Ascending aorta (tissue), 2 donors: Measurements from ENCODE around the gene KIF7. TPM values are rescaled to one million over a fixed set of nuclear protein-coding genes. Genes with fewer than 3 reads are reported as not detected.
"Not testable (repeated sequence)": the region's sequence is repeated elsewhere in the genome, so short reads cannot be mapped to it uniquely, and the experiment has no call there.

Experiments used
- DNase-seq, 2 donors: peaks; one replicate each; pipeline ENCODE4 v3.0.0-alpha.2; 2019; ENCODE audit warnings: low spot score in 2 of 2
- H3K27ac ChIP-seq, 2 donors: fragments of 200-600 bp; sonication (generic); one replicate each; pipeline ENCODE4 v1.5.1; 2016 to 2017; ENCODE audit warnings: mild to moderate bottlenecking in 1 of 2
- H3K27me3 ChIP-seq: fragments of 200-600 bp; sonication (generic); one replicate; pipeline ENCODE4 v1.5.1; 2017
- H3K36me3 ChIP-seq, 2 donors: fragments of 200-600 bp; sonication (generic); one replicate each; pipeline ENCODE4 v1.5.1; 2016
- H3K4me1 ChIP-seq, 2 donors: fragments of 200-600 bp; sonication (generic); one replicate each; pipeline ENCODE4 v1.5.1; 2016 to 2017; ENCODE audit warnings: mild to moderate bottlenecking in 1 of 2
- H3K4me3 ChIP-seq, 2 donors: fragments of 200-600 bp; sonication (generic); one replicate each; pipeline ENCODE4 v1.5.1; 2016 to 2017; ENCODE audit warnings: mild to moderate bottlenecking in 1 of 2
- H3K9me3 ChIP-seq, 2 donors: fragments of 200-600 bp; sonication (generic); one replicate each; pipeline ENCODE4 v1.5.1; 2016
- CTCF ChIP-seq, 3 experiments: fragments of 200-600 bp in 2 of 3; fragments of 450-650 bp in 1 of 3; sonication (generic) in 2 of 3; IDR thresholded peaks; one replicate each; pipeline ENCODE4 v1.5.1; 2016 to 2019; ENCODE audit warnings: antibody characterized with exemption in 3 of 3, mild to moderate bottlenecking in 1 of 3, moderate library complexity in 1 of 3
- intact Hi-C: fragments of 100-400 bp; cut with DNase I; formaldehyde crosslinking; loops from one replicate; pipeline ENCODE4 v1.15.1; 2023
- total RNA-seq: library from RNA; depleted of rRNA; stranded (reverse); fragments of >200 nt; gene quantifications from one replicate; pipeline ENCODE4 v1.1.0, GENCODE V29; 2016

The KIF7 gene
- total RNA-seq, 1 donor from 2014 or later: 39.1 TPM

- Histone ChIP-seq H3K27ac (no peak overlapping the region), H3K27me3 (no peaks in the 10 kb centered on the region), H3K9me3 (no peaks in the 10 kb centered on the region), H3K4me1 (no peaks in the 10 kb centered on the region), H3K4me3 (no peak overlapping the region), H3K36me3 (no peaks in the 10 kb centered on the region)
- TF ChIP-seq CTCF (IDR thresholded peaks at IDR 0.05): no peak
- intact Hi-C loops: no loop called here
- no peak for DNase-seq
Observed at GRCh38 chr15:89611317-89611716, 44.0 kb downstream of the KIF7 start.

GRCh38 chr15:89599021-89599420, 56.2 kb downstream of the KIF7 start:
- no peak for DNase-seq
- Histone ChIP-seq H3K36me3 (no peaks in the 10 kb centered on the region), H3K4me3 (no peak overlapping the region), H3K4me1 (no peaks in the 10 kb centered on the region), H3K9me3 (no peaks in the 10 kb centered on the region), H3K27me3 (no peaks in the 10 kb centered on the region), H3K27ac (no peak overlapping the region)
- intact Hi-C loops: no loop called here
- no peak for TF ChIP-seq CTCF (IDR thresholded peaks at IDR 0.05)

- intact Hi-C loops: no loop called here
- H3K4me3 ChIP-seq: no peak overlapping the region
- no peak for TF ChIP-seq CTCF (IDR thresholded peaks at IDR 0.05)
- DNase-seq: no peak
- H3K27ac ChIP-seq: no peak overlapping the region
- no peaks in the 10 kb centered on the region for H3K4me1 ChIP-seq
- H3K36me3 ChIP-seq: no peaks in the 10 kb centered on the region
- H3K9me3 ChIP-seq: no peaks in the 10 kb centered on the region
- no peaks in the 10 kb centered on the region for H3K27me3 ChIP-seq
Observed at GRCh38 chr15:89593018-89593417, 62.2 kb downstream of the KIF7 start.

GRCh38 chr15:89591834-89592233, 63.4 kb downstream of the KIF7 start:
- H3K4me3 ChIP-seq: no peak overlapping the region
- TF ChIP-seq CTCF (IDR thresholded peaks at IDR 0.05): no peak
- intact Hi-C loops: no loop called here
- H3K27me3 ChIP-seq: no peaks in the 10 kb centered on the region
- H3K4me1 ChIP-seq: no peaks in the 10 kb centered on the region
- no peak overlapping the region for H3K27ac ChIP-seq
- DNase-seq: no peak
- no peaks in the 10 kb centered on the region for H3K9me3 ChIP-seq
- no peaks in the 10 kb centered on the region for H3K36me3 ChIP-seq

- TF ChIP-seq CTCF (IDR thresholded peaks at IDR 0.05): no peak
- no peak overlapping the region for H3K27ac ChIP-seq
- H3K4me3 ChIP-seq: no peak overlapping the region
- intact Hi-C loops: no loop called here
- no peaks in the 10 kb centered on the region for H3K4me1 ChIP-seq
- H3K27me3 ChIP-seq: no peaks in the 10 kb centered on the region
- H3K9me3 ChIP-seq: no peaks in the 10 kb centered on the region
- no peak for DNase-seq
- H3K36me3 ChIP-seq: no peaks in the 10 kb centered on the region
Observed at GRCh38 chr15:89587955-89588354, 67.3 kb downstream of the KIF7 start.

GRCh38 chr15:89586651-89587050, 68.6 kb downstream of the KIF7 start:
- H3K36me3 ChIP-seq: no peaks in the 10 kb centered on the region
- no peak overlapping the region for H3K27ac ChIP-seq
- H3K4me3 ChIP-seq: no peak overlapping the region
- intact Hi-C loops: no loop called here
- no peak for DNase-seq
- TF ChIP-seq CTCF (IDR thresholded peaks at IDR 0.05): no peak
- no peaks in the 10 kb centered on the region for H3K9me3 ChIP-seq
- H3K27me3 ChIP-seq: no peaks in the 10 kb centered on the region
- H3K4me1 ChIP-seq: no peaks in the 10 kb centered on the region

- H3K27me3 ChIP-seq, H3K9me3 ChIP-seq, H3K4me1 ChIP-seq, intact Hi-C loops, H3K4me3 ChIP-seq, DNase-seq, H3K36me3 ChIP-seq, H3K27ac ChIP-seq: not testable (repeated sequence)
Observed at GRCh38 chr15:89580747-89581146, 74.5 kb downstream of the KIF7 start.
